H1 (cell line): Measurements from ENCODE around the gene GUCY1B1. TPM values are rescaled to one million over a fixed set of nuclear protein-coding genes. Genes with fewer than 3 reads are reported as not detected.

Source experiments
- ASH2L ChIP-seq: fragments of 200-600, 300-600 bp; sonication (generic); IDR thresholded peaks from one replicate; pipeline ENCODE4 v1.7.1; 2017; ENCODE audit warnings: low read length
- CHD7 ChIP-seq: fragments of 300-600 bp; sonication (generic); IDR thresholded peaks from 2 replicates; pipeline ENCODE4 v1.7.1; 2012; ENCODE audit warnings: low read length, moderate library complexity, mild to moderate bottlenecking, inconsistent platforms; ENCODE audit not compliant: insufficient replicate concordance
- CTCF ChIP-seq, 3 experiments: IDR thresholded peaks; 1 replicate in 2 of 3; 2 replicates in 1 of 3; pipeline versions ENCODE4 v1.5.1 to v1.6.1; 2011; ENCODE audit warnings: low read length in 3 of 3, mild to moderate bottlenecking in 3 of 3, inconsistent platforms in 2 of 3, low read depth in 1 of 3, moderate library complexity in 1 of 3; ENCODE audit not compliant: insufficient read depth in 1 of 3; ENCODE audit errors: control extremely low read depth in 1 of 3
- polyA plus RNA-seq, 7 experiments: library from polyadenylated mRNA; depleted of rRNA in 3 of 7; stranded (reverse) in 5 of 7; unstranded in 2 of 7; fragments of >200 nt in 5 of 7; fragments of 200-250 nt in 2 of 7; gene quantifications; 1 replicate in 5 of 7; 2 replicates in 1 of 7; 4 replicates in 1 of 7; pipeline versions ENCODE4 v1.2.1 to v1.2.3, GENCODE V29; 2011 to 2013; ENCODE audit warnings: missing spikeins in 2 of 7, mixed read lengths in 2 of 7
- total RNA-seq: library from RNA; stranded (reverse); fragmentation: NEBNext Ultra II Directional; extraction: Animal tissue kit (Norgen Biotek cat#: 25700); gene quantifications from 2 replicates; pipeline ENCODE4 v1.2.1, GENCODE V29; 2021

GUCY1B1 gene
- total and polyA plus RNA-seq, 2 of the 8 experiments (the other 6 are each of a cell fraction or from before 2014, with no cell fraction given): 1.5 to 2.9 TPM

GRCh38 chr4:155785828-155786227 lies 27.0 kb downstream of the GUCY1B1 start (continued):
- no peak for TF ChIP-seq CHD7
- TF ChIP-seq CTCF (IDR thresholded peaks at IDR 0.05; ENCODE audit: control extremely low read depth in 1 of 3, insufficient read depth in 1 of 3, low read depth in 1 of 3, low read length in 3 of 3): no peak
- TF ChIP-seq ASH2L: no peak
